Fibroblast of gingiva (primary cell): Measurements from ENCODE around the gene MRGPRE.

ENCODE experiments used
- DNase-seq: peaks from one replicate; pipeline ENCODE4 v3.0.0-alpha.2; 2011; ENCODE audit warnings: low read depth

MRGPRE gene

DNA sequence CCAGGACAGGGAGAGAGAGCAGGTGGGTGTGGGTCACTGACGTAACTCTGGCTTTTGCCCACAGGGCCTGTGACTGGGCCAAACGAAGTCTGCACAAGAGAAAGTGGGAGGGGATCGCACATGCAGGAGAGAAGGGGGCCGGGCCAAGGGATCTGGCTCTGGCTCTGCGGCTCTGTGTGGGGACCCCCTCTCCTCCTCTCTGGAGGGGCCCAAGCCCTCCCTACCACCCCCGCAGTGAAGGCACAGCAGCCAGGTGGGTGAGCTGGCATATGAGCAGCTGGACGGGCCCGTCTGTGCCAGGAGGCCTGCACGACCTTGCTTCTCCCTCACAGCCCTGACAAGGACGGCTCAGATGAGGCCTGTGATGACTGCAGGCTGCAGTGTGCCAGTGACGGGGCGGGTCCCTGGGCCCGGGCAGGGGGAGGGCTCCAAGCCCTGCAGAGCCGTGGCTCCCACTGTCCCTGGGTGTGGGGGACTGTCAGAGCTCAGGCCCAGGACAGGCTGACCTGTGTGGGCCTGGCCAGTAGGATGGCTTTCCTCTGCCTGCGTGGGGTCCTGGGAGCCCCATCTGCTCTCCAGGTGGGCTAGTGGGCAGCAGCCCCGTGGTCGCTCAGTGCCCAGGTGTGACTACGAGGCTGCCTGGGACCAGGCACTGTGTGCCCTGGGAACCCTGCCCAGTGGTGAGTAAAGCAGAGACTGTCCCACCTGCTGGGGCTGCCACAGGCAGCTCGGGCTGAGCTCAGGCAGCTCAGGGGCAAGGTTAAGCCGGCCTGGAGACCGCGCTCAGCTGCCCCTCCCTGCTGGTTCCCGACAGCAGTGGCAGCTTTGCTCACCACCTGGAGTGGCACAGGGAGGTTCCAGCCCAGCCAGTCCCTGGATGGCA lies 35.8 kb downstream of the MRGPRE start:
- no peak for DNase-seq

DNA sequence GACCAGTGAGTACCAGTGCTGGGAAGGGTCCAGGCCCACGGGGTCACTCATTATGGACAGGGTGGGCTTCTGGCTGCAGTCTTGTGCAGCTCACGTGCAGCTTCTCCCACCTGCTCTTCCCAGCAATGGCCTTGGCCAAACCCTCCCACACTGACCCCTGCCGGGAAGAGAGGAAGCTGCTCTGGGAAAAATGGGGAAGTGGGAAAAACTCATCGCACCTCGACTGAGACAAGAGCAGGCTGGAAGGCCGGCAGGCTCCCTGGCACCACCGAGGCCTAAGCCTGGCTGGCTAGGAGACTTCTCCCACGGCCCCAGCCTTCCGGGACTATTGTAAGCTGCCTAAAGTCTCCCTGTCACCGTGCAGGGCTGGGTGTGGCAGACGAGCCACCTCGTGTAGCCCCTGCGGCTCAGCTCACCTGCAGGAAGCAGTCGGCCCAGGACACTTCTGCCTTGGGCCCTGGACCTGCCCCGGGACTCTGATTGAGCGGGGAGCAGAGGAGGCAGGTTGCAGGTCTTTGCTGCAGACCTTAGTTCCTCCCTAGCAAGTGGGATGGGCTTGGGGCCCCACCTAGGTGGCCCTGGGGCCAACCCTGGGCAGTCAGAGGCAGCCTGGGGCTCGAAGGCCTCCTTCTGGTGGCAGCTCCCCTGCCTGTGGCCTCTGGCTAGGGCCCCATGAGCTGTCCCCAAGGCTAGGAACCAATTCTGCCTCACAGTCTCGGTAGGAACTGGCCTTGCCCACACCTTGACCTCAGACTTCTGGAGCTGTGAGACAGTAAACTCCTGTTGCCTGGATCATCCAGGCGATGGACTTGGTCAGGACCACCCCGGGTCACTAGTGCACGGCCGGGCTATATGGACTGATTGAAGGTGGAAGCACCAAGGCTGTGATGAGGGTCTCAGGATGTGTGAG lies 36.7 kb downstream of the MRGPRE start:
- no peak for DNase-seq

DNA sequence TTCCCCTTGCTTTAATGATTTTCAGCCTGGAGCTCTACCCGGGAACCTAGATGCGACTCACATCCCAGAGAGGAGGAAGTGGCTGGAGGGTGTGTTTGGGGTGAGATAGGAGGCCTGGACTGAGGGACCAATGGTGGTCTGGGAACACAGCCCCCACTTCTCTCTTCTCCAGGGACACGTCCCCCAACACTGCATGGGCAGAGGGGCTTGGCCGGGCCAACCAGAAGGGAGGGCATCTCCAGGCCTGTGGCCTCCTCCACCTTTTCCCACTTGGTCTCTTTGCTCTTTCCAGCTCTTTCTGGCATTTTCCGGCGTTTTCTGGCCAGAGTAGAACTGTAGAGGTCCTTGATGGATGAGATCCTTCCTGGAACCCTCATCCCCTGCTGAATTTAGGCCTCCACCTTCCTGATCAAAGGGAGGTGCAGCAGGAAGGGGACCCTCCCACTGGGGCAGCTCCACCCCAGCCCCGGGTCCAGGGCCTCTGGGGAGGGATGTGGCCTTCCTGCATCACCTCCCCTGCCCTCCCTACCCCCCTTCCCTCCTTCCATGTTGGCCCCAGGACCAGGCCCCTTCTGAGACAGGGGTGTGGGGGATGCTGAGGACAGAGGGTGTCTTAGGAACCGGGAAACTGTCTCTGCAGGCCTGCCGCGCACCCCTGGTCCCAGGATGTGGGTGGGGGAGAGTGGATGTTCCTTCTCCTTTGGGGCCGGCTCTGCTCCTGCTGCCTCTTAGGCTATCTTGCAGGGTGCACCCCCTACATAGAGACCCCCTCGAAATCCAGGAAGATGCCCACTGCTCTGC lies 38.0 kb downstream of the MRGPRE start:
- DNase-seq = no peak

DNA sequence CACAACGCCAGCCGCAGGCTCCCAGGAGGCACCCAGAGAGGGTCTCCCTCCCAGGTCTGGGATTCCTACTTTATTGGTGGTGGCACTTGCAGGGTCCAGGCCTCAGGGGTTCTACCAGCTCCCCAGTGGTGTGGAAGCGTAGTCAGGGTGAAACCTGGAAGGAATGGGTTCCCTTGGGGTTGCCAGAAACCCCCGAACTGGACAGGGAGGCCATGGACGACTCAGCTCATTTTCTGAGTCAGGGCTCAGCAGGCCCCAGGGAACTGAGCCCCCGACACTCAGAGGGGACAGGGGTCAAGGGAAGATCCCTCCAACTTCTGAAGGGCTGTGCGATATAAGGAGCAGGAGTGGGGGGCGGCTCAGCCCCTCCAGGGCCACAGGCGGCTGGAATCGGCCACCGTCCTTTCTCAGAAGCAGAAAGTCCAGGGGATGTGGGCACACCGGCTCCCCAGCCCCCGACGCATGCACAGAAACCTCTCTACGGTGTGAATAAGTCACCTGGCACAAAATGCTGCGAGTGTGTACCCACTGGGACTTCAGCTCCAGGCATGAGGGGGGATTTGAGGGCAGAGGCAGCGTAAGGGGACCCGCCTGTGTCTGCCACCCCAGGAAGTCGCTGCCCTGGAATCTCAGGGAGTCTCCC lies 38.7 kb downstream of the MRGPRE start:
- no peak for DNase-seq

DNA sequence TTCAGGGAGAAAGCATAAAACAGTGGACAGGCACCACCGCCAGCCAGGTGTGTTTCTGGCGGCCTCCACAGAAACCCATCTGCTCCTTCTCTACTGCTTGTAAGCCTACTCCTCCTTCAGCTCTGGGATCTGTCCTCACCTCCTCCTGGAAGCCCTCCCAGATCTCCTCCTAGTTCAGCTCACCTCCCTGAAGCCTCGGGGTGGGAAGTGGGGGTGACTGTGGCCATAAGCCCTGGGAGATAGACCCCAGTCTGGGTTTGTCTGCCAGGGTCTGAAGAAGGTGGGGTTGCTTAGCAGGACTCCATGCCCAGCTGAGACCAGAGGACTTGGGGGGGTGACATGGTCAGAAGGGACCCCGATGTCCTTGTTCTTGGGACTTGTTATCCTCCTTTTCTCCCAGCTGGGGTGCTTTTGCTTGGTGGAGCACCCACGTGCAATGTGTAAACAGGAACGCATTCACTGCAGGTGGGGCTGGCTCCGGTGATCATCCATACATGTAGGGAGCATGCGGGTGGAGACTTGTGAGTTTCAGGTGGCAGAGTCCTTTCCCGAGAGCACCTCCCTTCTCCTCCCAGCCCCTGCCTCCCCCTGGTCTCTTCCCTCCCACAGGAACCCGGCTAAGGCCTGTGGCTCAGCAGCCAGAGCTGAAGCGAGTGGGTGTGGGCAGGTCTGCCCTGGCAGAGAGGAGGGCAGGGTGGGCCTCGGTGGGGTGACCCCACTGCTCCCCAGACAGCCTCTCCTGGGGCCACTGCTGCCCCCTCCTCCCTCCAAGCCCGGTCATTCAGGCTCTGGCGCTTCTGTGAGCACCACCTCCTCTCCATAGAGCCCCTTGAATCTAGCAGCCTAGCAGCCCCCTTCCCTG lies 39.5 kb downstream of the MRGPRE start:
- DNase-seq = no peak

DNA sequence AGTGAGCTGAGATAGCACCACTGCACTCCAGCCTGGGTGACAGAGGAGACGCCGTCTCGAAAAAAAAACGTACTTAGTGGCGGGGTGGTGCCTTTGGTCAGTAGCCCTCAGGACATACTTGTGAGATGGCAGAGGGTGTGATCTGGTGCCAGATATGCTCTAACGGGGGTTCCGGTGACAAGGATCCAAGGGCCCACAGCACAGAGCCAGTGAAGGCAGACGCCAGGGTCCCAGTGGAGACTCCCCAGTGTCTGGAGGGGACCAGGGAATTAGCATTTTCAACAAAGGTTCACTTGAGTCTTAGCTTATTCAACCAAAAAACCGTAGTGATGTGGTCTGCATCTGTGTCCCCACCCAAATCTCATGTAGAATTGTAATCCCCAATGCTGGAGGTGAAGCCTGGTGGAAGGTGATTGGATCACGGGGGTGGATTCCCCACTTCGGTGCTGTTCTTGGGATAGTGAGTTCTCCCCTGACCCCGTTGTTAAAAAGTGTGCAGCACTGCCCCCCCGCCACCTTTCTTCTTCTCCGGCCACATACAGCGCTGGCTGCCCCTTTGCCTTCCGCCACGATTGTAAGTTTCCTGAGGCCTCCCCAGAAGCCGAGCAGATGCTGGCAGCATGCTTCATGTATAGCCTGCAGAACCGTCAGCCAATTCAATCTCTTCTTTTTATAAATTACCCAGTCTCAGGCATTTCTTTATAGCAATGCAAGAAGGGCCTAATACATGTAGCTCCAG lies 40.5 kb downstream of the MRGPRE start:
- no peak for DNase-seq

DNA sequence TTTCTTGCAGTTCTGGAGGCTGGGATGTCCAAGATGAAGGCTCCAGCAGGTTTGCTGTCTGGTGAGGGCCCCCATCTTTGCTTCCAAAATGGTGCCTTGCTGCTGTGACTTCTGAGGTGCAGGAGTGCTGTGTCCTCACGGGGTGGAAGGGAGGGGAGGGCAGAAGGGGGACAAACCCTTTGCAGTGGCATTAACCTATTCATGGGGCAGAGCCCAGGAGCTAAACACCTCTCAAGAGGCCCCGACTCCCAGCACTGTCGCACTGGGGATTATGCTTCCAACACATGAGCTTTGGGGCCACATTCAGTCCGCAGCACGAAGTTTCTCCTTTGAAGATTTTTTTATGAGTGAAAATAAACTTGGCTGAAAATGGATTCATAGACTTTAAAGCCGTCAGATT lies 41.6 kb downstream of the MRGPRE start:
- DNase-seq = no peak

DNA sequence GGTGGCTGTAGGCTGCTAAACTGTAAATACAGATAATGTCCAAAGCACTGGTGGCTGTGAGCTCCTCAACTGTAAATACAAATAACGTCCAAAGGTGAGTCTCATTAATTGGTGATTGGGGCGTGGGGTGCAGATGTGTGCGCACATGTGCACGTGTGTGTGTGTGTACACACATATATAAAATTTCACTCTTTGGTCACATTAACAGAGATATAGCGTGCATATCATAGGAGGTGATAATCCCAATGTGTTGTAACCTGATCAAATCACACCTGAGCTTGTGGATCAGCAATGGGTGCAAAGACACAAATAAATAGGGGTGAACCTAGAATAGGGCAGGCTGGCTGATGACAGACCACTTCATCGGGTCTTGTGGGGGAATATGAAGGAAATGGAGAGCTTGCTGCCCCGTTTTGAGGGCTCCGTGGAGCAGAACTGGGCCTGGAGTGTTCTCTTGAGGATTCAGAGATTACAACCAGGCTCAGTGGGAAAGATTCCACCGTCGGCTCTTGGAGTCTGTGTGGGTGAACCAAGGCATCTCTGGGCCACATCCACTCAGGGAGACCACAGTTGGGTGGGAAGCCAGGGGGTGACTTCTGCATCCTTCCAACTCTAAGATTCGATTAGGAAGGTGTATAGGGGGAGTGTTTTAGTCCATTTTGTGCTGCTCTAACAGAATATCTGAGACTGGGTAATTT lies 42.2 kb downstream of the MRGPRE start:
- DNase-seq = no peak

DNA sequence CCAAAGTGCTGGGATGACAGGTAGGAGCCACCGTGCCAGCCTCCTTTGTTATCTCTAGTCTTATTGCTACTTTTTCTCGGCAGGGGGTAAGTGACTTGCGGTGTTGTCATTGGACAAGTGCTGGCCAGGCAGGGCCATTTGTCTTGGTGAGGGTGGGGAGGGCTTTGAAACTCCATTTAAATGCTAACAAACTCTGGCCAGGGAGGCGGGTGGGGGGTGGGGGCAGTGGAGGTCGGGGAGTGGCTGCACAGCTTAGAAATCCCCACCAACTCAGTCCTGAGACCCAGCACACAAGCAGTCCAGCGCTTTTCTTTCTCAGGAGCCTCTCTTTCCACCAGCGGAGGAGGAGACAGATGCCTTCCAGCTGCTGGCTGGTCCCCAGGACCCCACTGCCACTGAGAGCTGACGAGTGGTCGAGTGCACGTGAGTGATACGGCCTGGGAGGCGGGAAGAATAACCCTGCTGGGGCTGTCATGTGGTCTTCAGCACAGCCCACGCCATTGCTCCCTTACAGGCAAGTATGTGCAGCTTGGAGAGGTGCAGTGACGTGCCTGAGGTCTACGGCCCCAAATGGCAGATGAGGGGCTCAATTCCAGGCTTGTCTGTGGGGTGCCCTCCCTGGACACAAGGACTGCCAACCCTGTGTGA lies 42.9 kb downstream of the MRGPRE start:
- no peak for DNase-seq

DNA sequence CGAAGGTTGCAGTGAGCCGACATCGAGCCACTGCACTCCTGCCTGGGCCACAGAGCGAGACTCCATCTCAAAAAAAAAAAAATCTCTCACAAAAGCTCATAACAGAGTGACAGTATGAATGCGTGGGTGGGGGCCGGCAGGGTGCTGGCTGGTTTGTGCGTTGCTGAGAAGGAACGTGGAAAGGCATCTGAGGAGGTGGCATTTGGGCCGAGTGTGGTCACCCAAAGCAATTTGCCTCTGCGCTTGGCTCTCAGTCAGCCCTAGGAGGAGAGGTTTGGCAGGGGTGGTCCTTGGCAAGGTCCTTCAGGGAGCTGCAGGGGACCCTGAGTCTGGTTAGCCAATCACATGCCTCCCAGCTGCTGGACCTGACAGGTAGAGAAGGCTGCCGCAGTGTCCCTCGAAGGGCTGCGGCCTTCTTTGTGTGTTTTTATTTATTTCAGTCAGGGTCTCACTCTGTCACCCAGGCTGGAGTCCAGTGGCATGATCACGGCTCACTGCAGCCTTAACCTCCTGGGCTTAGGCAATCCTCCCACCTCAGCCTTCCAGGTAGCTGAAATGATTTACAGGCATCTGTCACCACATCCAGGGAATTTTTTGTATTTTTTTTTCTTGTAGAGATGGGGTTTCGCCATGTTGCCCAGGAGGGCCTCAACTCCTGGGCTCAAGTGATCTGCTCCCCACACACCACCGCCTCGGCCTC lies 43.6 kb downstream of the MRGPRE start:
- no peak for DNase-seq

DNA sequence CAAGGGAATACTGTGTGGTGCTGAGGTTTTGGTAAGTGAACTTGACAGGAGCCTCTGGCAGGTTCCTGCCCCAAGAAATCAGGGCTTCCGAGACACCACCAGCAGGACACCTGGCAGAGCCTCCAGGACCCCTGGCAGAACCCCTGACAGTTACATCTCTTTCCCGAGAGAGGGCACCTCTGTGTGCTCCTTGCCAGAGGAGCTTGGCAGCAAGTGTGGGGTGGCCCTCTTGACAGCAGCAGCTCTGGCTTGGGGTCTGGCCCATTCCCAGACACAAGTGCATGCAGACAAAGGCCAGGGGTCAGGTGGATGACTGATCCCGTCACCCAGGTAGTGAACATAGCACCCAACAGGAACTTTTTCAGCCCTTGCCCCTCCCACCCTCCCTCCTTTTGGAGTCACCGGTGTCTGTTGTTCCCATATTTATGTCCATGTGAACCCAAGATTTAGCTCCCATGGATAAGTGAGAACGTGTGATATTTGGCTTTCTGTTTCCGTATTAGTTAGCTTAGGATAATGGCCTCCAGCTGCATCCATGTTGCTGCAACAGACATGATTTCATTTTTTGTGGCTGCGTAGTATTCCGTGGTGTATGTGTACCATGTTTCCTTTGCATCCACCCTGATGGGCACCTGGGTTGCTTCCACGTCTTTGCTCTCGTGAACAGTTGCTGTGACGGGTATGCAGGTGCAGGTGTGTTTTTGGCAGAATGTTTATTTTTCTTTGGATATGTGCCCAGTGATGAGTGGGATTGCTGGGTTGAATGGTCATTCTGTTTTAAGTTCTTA lies 45.9 kb downstream of the MRGPRE start:
- no peak for DNase-seq

DNA sequence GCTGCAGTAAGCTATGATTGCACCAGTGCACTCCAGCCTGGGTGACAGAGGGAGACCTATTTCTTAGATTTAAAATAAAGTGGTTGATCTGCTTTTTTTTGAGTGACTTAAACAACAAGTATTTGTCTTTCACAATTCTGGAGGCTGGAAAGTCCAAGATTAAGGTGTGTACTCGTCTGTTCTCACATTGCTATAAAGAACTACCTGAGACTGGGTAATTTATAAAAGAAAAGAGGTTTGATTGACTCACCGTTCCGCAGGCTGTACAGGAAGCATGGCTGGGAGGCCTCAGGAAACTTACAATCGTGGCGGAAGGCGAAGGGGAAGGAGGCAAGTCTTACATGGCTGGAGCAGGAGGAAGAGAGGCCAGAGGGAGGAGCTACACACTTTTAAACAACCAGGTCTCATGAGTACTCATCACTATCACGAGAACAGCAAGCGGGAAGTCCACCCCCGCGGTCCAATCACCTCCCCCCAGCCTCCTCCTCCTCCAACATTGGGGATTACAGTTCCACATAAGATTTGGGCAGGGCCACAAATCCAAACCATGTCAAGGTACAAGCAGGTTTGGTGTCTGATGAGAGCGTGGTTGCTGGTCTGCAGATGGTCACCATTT lies 47.4 kb downstream of the MRGPRE start:
- no peak for DNase-seq

DNA sequence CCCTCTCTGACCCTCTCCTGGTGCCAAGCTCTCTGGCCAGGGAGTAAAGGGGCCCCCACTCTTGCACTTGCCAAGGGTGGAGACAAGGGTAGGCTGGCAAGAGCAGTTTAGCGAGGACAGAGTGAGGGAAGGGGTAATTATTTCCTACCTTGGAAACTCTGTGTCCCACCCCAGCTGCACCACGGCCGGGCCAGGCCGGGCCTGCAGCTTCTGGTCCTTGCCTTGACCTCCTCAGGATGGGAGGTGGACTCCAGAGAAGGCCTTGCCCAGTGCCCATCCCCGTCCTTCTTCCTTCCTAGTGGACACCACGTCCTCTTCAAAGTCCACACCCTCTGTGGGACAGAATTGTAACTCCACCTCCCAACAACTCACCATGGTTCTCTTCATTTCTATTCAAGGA lies 48.7 kb downstream of the MRGPRE start:
- no peak for DNase-seq

DNA sequence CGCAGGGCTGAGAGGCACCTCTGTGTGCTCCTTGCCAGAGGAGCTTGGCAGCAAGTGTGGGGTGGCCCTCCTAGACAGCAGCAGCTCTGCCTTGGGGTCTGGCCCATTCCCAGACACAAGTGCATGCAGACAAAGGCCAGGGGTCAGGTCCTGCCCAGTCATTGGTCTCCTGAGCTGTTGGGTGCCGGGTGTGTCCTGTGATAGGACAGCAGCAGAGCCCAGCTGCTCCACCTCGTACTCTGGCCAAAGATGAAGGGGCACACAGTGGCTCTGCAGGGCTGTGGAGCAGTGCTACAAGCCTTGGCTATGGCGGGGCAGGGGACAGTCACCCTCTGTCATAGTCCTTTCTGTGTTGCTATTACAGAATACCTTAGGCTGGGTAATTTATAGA lies 49.8 kb downstream of the MRGPRE start:
- DNase-seq = no peak

DNA sequence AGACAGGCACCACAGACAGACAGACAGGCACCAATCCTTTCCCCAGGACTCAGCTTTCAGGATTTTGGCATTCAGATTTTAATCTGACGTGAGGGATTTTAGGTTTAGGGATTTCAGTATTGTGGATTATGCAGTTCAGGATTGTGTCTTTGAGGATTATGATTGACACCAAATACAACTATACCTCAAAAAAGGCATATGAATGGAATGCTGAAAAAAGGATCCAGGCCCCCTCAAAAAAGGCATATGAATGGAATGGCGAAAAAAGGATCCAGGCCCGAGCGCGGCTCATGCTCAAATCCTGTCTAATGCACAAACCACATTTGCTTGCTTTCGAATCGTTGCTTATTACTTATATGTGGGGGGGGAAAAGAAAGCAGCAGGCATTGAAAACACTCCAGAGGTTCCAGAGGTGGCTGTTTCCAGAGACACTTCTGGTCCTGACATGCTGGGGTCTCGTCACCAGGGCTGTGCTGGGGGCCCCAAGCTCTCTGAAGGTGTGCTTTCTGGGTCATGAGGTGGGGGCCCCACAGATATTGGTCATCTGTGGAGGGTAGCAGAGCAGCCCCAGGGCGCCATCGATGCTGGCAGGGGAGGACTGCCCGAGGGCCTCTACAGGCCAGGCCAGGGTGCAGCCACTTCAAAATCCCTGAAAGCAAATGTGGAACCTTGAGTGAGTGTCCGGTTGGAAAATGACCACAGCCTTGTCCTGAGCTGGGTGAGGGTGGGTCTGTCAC lies 50.3 kb downstream of the MRGPRE start:
- no peak for DNase-seq

DNA sequence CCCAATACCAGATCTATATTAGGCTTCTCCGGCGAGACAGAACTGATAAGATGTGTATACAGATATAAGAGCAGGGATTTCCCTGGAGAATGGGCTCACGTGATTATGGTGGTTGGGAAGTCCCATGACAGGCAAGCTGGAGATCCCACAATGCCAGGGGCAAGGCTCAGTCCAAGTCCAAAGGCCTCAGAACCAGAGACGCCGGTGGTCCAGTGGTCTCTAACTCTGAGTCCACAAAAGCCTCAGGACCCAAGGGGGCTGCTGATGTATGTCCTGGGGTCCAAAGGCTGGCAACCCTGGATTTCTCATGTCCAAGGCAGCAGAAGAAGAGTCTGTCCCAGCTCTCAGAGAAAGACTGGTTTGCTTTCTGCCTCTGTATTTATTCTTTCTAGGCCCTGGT lies 51.3 kb downstream of the MRGPRE start:
- no peak for DNase-seq
